ENCODE measurements around the gene TRPM3.

DNA sequence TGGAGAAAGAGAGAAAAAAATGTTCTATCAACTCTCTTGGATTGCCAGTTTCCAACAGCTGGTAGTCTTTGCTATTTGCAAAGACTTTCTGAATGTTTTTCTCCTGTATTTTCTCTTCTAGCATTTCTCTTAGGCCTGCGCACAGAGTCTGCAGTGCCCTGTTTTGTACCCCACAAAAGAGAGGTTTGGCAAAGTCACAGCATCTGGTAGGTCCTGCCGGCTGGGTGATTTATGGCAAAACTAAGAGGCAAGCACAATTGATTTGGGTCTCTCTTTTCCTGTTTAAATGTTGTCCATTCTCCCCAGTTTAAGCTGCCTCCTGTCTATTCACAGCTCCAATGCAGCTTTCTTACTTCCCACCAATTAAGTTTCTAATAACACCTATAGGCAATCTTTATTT lies 193.9 kb downstream of the TRPM3 start:
- TF ChIP-seq, protein P1, sequence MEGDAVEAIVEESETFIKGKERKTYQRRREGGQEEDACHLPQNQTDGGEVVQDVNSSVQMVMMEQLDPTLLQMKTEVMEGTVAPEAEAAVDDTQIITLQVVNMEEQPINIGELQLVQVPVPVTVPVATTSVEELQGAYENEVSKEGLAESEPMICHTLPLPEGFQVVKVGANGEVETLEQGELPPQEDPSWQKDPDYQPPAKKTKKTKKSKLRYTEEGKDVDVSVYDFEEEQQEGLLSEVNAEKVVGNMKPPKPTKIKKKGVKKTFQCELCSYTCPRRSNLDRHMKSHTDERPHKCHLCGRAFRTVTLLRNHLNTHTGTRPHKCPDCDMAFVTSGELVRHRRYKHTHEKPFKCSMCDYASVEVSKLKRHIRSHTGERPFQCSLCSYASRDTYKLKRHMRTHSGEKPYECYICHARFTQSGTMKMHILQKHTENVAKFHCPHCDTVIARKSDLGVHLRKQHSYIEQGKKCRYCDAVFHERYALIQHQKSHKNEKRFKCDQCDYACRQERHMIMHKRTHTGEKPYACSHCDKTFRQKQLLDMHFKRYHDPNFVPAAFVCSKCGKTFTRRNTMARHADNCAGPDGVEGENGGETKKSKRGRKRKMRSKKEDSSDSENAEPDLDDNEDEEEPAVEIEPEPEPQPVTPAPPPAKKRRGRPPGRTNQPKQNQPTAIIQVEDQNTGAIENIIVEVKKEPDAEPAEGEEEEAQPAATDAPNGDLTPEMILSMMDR (IDR thresholded peaks at IDR 0.05), result no peak
- no peak for TF ChIP-seq POLR2A (IDR thresholded peaks at IDR 0.05)

All from adrenal gland (tissue), 5 donors.